Uterus (tissue), 4 donors: Measurements from ENCODE around the gene CREB3L1. TPM values are rescaled to one million over a fixed set of nuclear protein-coding genes. Genes with fewer than 3 reads are reported as not detected.

Experiments
- DNase-seq, 2 donors: peaks; one replicate each; pipeline ENCODE4 v3.0.0-alpha.2; 2019 to 2020
- H3K27ac ChIP-seq, 2 donors: fragments of 200-600 bp; sonication (generic); 1 replicate in 1 of 2; 2 replicates in 1 of 2; pipeline ENCODE4 v1.5.1; 2016 to 2018
- H3K27me3 ChIP-seq, 2 donors: fragments of 200-600 bp; sonication (generic); one replicate each; pipeline ENCODE4 v1.5.1; 2018 to 2019; ENCODE audit warnings: control low read depth in 1 of 2
- H3K36me3 ChIP-seq, 2 donors: fragments of 200-600 bp; sonication (generic); one replicate each; pipeline ENCODE4 v1.5.1; 2019; ENCODE audit warnings: control low read depth in 1 of 2
- H3K4me1 ChIP-seq, 2 donors: fragments of 200-600 bp; sonication (generic); one replicate each; pipeline ENCODE4 v1.5.1; 2018 to 2019; ENCODE audit warnings: control low read depth in 1 of 2
- H3K4me3 ChIP-seq, 2 donors: fragments of 200-600 bp; sonication (generic); 1 replicate in 1 of 2; 2 replicates in 1 of 2; pipeline ENCODE4 v1.5.1; 2018 to 2019; ENCODE audit warnings: mild to moderate bottlenecking in 1 of 2
- H3K9me3 ChIP-seq, 2 donors: fragments of 200-600 bp; sonication (generic); one replicate each; pipeline ENCODE4 v1.5.1; 2019; ENCODE audit warnings: control low read depth in 1 of 2
- CTCF ChIP-seq, 4 experiments: fragments of 200-600 bp in 2 of 4; fragments of 450-650 bp in 2 of 4; sonication (generic) in 2 of 4; IDR thresholded peaks; one replicate each; pipeline ENCODE4 v1.5.1; 2016 to 2019; ENCODE audit warnings: antibody characterized with exemption in 4 of 4, mild to moderate bottlenecking in 2 of 4, moderate library complexity in 1 of 4
- POLR2A ChIP-seq, 2 donors: fragments of 450-650 bp; IDR thresholded peaks; one replicate each; pipeline ENCODE4 v1.6.1; 2016; ENCODE audit warnings: antibody characterized with exemption in 2 of 2, mild to moderate bottlenecking in 1 of 2, moderate library complexity in 1 of 2
- intact Hi-C: fragments of 100-400 bp; cut with DNase I; formaldehyde crosslinking; loops from one replicate; pipeline ENCODE4 v1.15.1; 2023; ENCODE audit warnings: low total_unique reads
- total RNA-seq, 4 donors: library from RNA; depleted of rRNA in 3 of 4; stranded (reverse); fragments of >200 nt in 3 of 4; gene quantifications; one replicate each; pipeline versions ENCODE4 v1.1.0 to v1.2.4, GENCODE V29; 2014 to 2023
- donor health status: DM: yes; HTN: yes; CAD: no.

The CREB3L1 gene
- total RNA-seq, 4 donors from 2014 or later: 2.0 to 20.8 (median 14.8) TPM; not detected in 1

GRCh38 chr11:46346886-46347636 lies 69.6 kb downstream of the CREB3L1 start, which contains the start of gene DGKZ:
Gene DGKZ, plus strand, starts transcription at chr11:46347463. Its CDS starts 197 bp downstream, at chr11:46347660.
- H3K4me1 ChIP-seq: peaks cover 0 to 11% of the 10 kb centered on the region in 2 donors
- H3K27me3 ChIP-seq: no peaks in the 10 kb centered on the region
- intact Hi-C loops: no loop called here
- peak; percentile 75 to 89 for DNase-seq
- H3K27ac ChIP-seq: peak within 1 kb of the TSS; percentile 58 to 65
- H3K9me3 ChIP-seq: no peaks in the 10 kb centered on the region
- peak within 1 kb of the TSS; percentile 64 to 86 for H3K4me3 ChIP-seq
- peak; percentile 30 to 100 (median 95) for TF ChIP-seq CTCF (IDR thresholded peaks at IDR 0.05)
- peak in 1 of 2 donors; percentile 29 for TF ChIP-seq POLR2A (IDR thresholded peaks at IDR 0.05)
- H3K36me3 ChIP-seq: no peaks in the 10 kb centered on the region

- intact Hi-C loops: no loop called here
- no peak for TF ChIP-seq POLR2A (IDR thresholded peaks at IDR 0.05)
- no peak for TF ChIP-seq CTCF (IDR thresholded peaks at IDR 0.05)
- Histone ChIP-seq H3K4me1 (peaks cover 0 to 15% of the 10 kb centered on the region in 2 donors), H3K27ac (peak overlapping the region; percentile 48 to 58), H3K9me3 (no peaks in the 10 kb centered on the region), H3K27me3 (no peaks in the 10 kb centered on the region), H3K36me3 (no peaks in the 10 kb centered on the region), H3K4me3 (peak overlapping the region; percentile 64 to 86)
- DNase-seq: peak in 1 of 2 donors; percentile 51
Observed at GRCh38 chr11:46347637-46348311, 70.3 kb downstream of the CREB3L1 start.

GRCh38 chr11:46348566-46349401 lies 71.3 kb downstream of the CREB3L1 start:
- H3K4me1 ChIP-seq: peaks cover 0 to 15% of the 10 kb centered on the region in 2 donors
- H3K27me3 ChIP-seq: no peaks in the 10 kb centered on the region
- intact Hi-C loops: no loop called here
- H3K27ac ChIP-seq: no peak overlapping the region
- DNase-seq: no peak
- no peaks in the 10 kb centered on the region for H3K36me3 ChIP-seq
- H3K9me3 ChIP-seq: no peaks in the 10 kb centered on the region
- TF ChIP-seq CTCF (IDR thresholded peaks at IDR 0.05) (no peak), POLR2A (IDR thresholded peaks at IDR 0.05) (no peak)
- H3K4me3 ChIP-seq: peak overlapping the region; percentile 64 to 86

- no peaks in the 10 kb centered on the region for H3K9me3 ChIP-seq
- no peak overlapping the region for H3K4me3 ChIP-seq
- TF ChIP-seq POLR2A (IDR thresholded peaks at IDR 0.05): no peak
- TF ChIP-seq CTCF (IDR thresholded peaks at IDR 0.05): no peak
- H3K4me1 ChIP-seq: peaks cover 0 to 15% of the 10 kb centered on the region in 2 donors
- H3K27me3 ChIP-seq: no peaks in the 10 kb centered on the region
- no peak overlapping the region for H3K27ac ChIP-seq
- no peaks in the 10 kb centered on the region for H3K36me3 ChIP-seq
- no peak for DNase-seq
- intact Hi-C loops: no loop called here
Observed at GRCh38 chr11:46350695-46351094, 73.2 kb downstream of the CREB3L1 start.
